Left lung (tissue), 10 donors: Measurements from ENCODE around the gene ZNF547. TPM values are rescaled to one million over a fixed set of nuclear protein-coding genes. Genes with fewer than 3 reads are reported as not detected.

Source experiments
- ATAC-seq: fragments of 200-7000 bp; cut with Tn5 transposase; one replicate; pipeline ENCODE4 v1.9.1; 2020; ENCODE audit warnings: moderate library complexity
- DNase-seq, 4 donors: peaks; one replicate each; pipeline ENCODE4 v3.0.0-alpha.2; 2013 to 2020
- H3K27ac ChIP-seq, 2 donors: fragments of 200-600 bp; sonication (generic) in 1 of 2; one replicate each; pipeline versions ENCODE4 v1.5.0 to v1.8.0; 2020 to 2021
- H3K27me3 ChIP-seq, 2 donors: fragments of 200-600 bp; sonication (generic) in 1 of 2; one replicate each; pipeline versions ENCODE4 v1.5.0 to v1.8.0; 2020 to 2021
- H3K36me3 ChIP-seq, 2 donors: fragments of 200-600 bp; sonication (generic) in 1 of 2; one replicate each; pipeline versions ENCODE4 v1.5.0 to v1.8.0; 2020 to 2021
- H3K4me1 ChIP-seq, 2 donors: fragments of 200-600 bp; one replicate each; pipeline ENCODE4 v1.8.0; 2021
- H3K4me3 ChIP-seq, 2 donors: fragments of 200-600 bp; sonication (generic) in 1 of 2; one replicate each; pipeline versions ENCODE4 v1.5.0 to v1.8.0; 2020 to 2021; ENCODE audit warnings: mild to moderate bottlenecking in 1 of 2
- H3K9me3 ChIP-seq, 2 donors: fragments of 200-600 bp; sonication (generic) in 1 of 2; one replicate each; pipeline versions ENCODE4 v1.5.0 to v1.8.0; 2020 to 2021
- CTCF ChIP-seq, 2 donors: fragments of 200-600 bp; sonication (generic) in 1 of 2; IDR thresholded peaks; one replicate each; pipeline versions ENCODE4 v1.5.0 to v1.8.0; 2021; ENCODE audit warnings: antibody characterized with exemption in 2 of 2
- intact Hi-C, 2 donors: fragments of 100-400 bp; cut with DNase I; formaldehyde crosslinking; loops; one replicate each; pipeline versions ENCODE4 v1.11.2 to v1.14.2; 2022
- polyA plus RNA-seq, 6 donors: library from polyadenylated mRNA; unstranded; fragments of 120-200 nt; gene quantifications; one replicate each; pipeline ENCODE4 v1.2.1, GENCODE V29; 2013; ENCODE audit not compliant: insufficient read length in 6 of 6
- total RNA-seq, 2 donors: library from RNA; stranded (reverse); fragmentation: NEBNext Ultra II Directional; extraction: Animal tissue kit (Norgen Biotek cat#: 25700); gene quantifications; one replicate each; pipeline ENCODE4 v1.2.1, GENCODE V29; 2021
- donor health status: DM: no; HTN: yes; CAD: no.
- donor health status: DM: no; HTN: no; CAD: no.

The ZNF547 gene
- total and polyA plus RNA-seq, 8 donors: 2.3 to 8.2 (median 6.1) TPM

- DNase-seq: peak; percentile 94 to 99 (median 96)
- intact Hi-C loops: no loop called here
- no peak for TF ChIP-seq CTCF (IDR thresholded peaks at IDR 0.05)
- Histone ChIP-seq H3K9me3 (peaks cover 0 to 7% of the 10 kb centered on the region in 2 donors), H3K27me3 (no peaks in the 10 kb centered on the region), H3K36me3 (peaks cover 0 to 13% of the 10 kb centered on the region in 2 donors), H3K4me1 (peaks cover 13 to 20% of the 10 kb centered on the region in 2 donors), H3K4me3 (peak within 1 kb of the TSS; percentile 93 to 97), H3K27ac (peak within 1 kb of the TSS; percentile 84 to 85)
- peak; percentile 99 for ATAC-seq
Observed at GRCh38 chr19:57389730-57390598, 26.6 kb downstream of the ZNF547 start, which contains the start of gene ZNF548. TSS of gene ZNF548 (plus strand) at chr19:57389854. CDS start at chr19:57390100, 246 bp downstream.

- DNase-seq (no peak), ATAC-seq (no peak)
- H3K27me3 ChIP-seq: no peaks in the 10 kb centered on the region
- intact Hi-C loops: no loop called here
- no peak overlapping the region for H3K27ac ChIP-seq
- no peak overlapping the region for H3K4me3 ChIP-seq
- no peak for TF ChIP-seq CTCF (IDR thresholded peaks at IDR 0.05)
- H3K9me3 ChIP-seq: peaks cover 0 to 47% of the 10 kb centered on the region in 2 donors
- H3K36me3 ChIP-seq: peaks cover 0 to 70% of the 10 kb centered on the region in 2 donors
- peaks cover 5 to 6% of the 10 kb centered on the region in 2 donors for H3K4me1 ChIP-seq
Observed at GRCh38 chr19:57395710-57396109, 32.4 kb downstream of the ZNF547 start.

- Histone ChIP-seq H3K27ac (no peak overlapping the region), H3K4me3 (no peak overlapping the region), H3K36me3 (peaks cover 0 to 71% of the 10 kb centered on the region in 2 donors), H3K4me1 (no peaks in the 10 kb centered on the region), H3K9me3 (peaks cover 0 to 61% of the 10 kb centered on the region in 2 donors), H3K27me3 (no peaks in the 10 kb centered on the region)
- ATAC-seq (no peak), DNase-seq (no peak)
- no peak for TF ChIP-seq CTCF (IDR thresholded peaks at IDR 0.05)
- intact Hi-C loops: no loop called here
Observed at GRCh38 chr19:57398868-57399267, 35.5 kb downstream of the ZNF547 start.

- ATAC-seq (no peak), DNase-seq (no peak)
- H3K27me3 ChIP-seq: no peaks in the 10 kb centered on the region
- no peak overlapping the region for H3K27ac ChIP-seq
- H3K36me3 ChIP-seq: peaks cover 0 to 20% of the 10 kb centered on the region in 2 donors
- no peaks in the 10 kb centered on the region for H3K4me1 ChIP-seq
- no peak overlapping the region for H3K4me3 ChIP-seq
- TF ChIP-seq CTCF (IDR thresholded peaks at IDR 0.05): no peak
- H3K9me3 ChIP-seq: peaks cover 0 to 32% of the 10 kb centered on the region in 2 donors
- intact Hi-C loops: no loop called here
Observed at GRCh38 chr19:57403737-57404563, 40.6 kb downstream of the ZNF547 start.
